HG02973 (cell line): Measurements from ENCODE around the gene NUP42.
"Not testable (repeated sequence)": the region's sequence is repeated elsewhere in the genome, so short reads cannot be mapped to it uniquely, and the experiment has no call there.

Source experiments
- ATAC-seq: cut with Tn5 transposase; IDR thresholded peaks from one replicate; pipeline ENCODE4 v1.9.1; 2021; ENCODE audit warnings: moderate library complexity; ENCODE audit not compliant: unreplicated experiment

The NUP42 gene, protein sequence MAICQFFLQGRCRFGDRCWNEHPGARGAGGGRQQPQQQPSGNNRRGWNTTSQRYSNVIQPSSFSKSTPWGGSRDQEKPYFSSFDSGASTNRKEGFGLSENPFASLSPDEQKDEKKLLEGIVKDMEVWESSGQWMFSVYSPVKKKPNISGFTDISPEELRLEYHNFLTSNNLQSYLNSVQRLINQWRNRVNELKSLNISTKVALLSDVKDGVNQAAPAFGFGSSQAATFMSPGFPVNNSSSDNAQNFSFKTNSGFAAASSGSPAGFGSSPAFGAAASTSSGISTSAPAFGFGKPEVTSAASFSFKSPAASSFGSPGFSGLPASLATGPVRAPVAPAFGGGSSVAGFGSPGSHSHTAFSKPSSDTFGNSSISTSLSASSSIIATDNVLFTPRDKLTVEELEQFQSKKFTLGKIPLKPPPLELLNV

DNA sequence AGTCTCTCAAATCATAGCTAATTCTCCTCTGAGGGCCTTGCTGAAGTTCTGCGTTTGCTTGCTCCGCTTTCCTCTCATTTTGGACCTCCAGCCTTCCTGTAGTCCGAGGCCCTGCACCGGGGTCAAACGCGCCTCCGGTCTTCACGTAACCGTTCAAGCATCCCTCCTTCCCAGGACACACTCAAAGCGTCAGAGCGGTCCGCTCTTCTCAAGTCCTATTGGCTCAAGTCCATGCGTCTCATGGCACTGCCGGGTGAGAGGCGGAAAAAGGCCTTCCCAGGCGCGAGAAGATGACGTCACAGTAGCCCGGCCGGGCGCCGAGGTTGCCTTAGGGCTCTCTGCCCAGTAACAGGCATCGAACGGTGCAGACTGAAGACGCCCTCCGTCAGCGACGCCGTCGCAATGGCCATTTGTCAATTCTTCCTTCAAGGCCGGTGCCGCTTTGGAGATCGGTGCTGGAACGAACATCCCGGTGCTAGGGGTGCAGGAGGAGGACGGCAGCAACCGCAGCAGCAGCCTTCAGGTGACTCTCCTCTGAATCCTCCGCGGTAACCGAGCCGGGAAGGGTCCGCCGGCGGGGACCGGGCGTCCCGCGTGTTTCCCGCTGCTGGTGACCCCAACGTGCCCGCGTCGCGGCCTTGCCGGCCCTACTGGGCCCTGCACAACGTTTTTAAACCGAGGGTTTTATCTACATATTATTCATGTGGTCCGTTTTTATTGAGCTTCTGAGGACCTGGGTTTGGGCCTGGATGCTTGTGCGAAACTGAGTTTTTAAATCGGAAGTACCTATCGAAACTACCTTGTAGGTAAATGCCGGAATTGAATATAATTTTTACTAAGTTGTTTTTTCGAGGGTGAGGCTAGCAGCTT, at the start of gene NUP42:
Gene NUP42, plus strand, starts transcription at position 365 of the 870 bp plus-strand sequence. Its CDS starts 38 bp downstream, at position 403.
- ATAC-seq: peak; percentile 94

DNA sequence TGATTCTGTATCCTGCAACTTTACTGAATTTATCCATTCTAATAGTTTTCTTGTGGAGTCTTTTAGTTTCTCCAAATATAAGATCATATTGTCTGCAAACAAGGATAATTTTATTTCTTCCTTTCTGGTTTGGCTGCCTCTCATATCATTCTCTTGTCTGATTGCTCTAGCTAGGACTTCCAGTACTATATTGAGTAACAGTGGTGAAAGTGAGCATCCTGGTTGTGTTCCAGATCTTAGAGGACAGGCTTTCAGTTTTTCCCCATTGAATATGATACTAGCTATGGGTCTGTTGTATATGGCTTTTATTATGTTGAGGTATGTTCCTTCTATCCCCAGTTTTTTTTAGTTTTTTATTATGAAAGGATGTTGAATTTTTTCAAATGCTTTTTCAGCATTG, 48.1 kb upstream of the NUP42 start:
- ATAC-seq: no peak

DNA sequence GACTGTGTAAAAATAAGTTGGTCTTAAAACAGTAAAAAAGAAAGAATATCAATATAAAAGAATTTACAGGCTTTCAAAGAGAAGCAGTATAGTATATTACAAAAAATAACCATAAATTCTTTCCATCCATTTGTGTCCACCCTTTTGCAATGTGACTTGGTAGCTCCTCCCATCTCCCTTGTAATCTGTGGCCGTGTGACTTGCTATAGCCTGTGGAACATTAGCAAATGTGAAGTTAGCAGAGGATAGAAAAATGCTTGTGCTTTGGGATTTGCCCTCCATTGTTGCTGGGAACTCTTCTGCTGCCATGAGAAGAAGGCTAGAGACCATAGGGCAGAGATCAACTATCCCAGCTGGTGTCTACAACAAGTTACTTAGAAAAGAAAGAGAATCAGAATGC, 46.1 kb upstream of the NUP42 start:
- ATAC-seq: no peak

DNA sequence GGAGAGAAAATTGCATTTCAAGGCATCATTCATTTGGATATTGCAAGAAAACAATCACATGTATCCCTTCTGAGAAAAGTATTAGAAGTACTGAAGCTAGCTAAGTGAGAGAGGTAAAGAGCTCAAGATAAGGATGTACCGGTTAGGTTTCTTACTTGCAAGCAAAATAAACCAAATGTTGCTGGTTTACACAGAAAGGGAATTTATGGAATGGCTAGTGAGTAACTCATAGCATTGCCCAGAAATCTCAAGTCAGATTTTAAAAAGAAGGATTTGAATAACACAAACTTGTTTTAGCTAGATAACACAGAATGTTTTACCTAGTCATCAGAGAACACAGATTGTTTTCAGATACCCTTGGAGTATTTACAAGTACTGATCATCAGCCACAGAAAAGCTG, 45.6 kb upstream of the NUP42 start:
- no peak for ATAC-seq

DNA sequence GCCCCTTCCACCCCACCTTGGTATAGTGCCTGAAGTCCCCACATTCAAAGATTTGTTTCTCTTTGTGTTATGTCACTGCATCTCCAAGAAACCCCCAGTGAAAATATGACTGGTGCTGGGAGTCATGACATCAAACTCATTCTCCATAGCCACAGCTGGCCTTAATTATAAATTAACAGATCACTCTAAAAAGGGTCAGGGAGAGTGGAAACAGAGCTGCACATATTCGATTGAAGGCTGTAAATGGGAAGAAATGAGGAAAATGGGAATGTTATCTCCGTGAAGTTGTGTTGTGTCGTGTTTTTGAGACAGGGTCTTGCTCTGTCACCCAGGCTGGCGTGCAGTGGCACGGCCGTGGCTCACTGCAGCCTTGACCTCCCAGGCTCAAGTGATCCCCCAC, 24.2 kb upstream of the NUP42 start:
- no peak for ATAC-seq

DNA sequence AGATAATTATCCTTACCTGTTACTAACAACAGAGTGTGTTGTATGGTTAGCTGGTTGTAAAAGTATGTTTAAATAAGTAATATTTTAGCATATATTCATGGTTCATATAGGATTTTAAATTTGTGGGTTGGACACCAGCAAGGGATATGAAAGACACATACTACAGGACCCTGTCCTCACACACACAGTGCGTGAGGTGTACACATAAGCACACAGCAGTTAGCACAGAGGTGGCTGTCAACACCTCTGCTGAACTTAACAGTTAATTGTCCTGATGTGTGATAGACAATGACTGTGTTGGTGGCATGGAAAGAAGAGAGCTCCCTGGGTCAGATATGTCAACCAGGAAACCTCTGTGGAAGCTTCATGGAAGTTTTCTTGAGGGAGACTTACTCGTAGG, 23.3 kb upstream of the NUP42 start:
- ATAC-seq: no peak

DNA sequence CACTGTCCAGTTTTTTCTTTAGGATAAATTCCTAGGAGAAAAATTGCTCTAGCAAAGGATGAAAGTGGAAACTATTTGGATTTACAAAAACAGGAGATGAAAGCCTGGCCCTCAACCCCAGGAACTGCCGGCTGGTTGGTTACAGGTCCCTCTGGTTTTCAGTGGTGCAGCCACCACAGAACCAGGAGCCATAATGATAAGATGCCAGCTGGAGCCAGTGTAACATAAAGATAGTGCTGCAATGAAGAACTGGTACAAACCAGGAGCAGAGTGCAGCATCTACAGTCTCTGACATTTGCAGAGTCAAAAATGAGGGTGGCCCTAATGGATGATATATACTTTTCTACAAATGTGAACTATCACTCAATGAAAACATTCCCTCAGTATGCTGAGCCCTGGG, 20.4 kb upstream of the NUP42 start:
- ATAC-seq: no peak

DNA sequence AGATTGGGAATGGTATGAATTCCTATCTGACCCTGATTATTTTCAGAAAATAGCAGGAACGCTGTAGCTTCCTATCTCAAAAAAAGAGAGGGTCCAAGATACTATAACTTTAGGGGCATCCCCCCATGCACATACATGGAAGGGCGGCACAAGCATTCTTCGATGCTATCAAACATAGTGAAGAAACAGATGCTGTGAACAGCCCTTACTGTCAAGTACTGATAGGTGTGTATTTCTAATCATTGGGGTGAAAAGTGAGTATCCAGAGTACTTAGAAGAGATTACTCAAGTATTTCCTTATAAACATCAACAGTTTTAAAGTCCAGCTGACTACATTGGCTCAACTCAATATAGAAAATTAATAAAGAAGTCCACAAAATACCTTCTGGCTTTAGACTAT, 17.0 kb upstream of the NUP42 start:
- ATAC-seq: no peak

DNA sequence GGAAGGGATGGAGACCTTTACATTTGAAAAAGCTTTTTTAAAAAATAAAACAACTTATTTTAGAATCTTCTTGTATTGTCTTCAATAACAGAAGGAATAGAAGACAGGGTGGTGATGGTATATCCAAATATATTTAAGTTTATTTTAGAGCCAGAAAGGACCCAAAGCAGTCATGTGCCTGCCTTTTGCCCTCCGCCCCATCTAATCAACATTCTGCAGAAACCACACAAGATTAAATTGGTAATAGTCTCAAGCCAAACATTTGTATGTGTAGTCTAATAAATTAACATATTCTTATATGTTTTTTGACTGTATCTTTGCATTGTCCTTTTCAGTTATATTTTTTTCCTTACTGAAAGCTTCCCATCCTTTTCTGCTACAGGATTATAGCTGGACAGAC, 16.5 kb upstream of the NUP42 start:
- no peak for ATAC-seq

DNA sequence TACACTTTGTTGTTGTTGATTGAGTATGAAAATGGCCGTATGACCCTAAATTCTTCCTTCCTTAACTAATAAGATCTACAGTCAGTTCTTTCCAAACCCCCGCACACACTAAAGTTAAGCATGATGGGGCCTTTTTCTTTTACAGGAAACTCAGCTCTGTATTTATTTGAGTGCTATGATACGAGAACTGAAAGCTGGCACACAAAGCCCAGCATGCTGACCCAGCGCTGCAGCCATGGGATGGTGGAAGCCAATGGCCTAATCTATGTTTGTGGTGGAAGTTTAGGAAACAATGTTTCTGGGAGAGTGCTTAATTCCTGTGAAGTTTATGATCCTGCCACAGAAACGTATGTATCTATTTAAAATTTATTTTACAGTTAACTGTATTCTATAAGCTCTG, 14.2 kb upstream of the NUP42 start:
- no peak for ATAC-seq

DNA sequence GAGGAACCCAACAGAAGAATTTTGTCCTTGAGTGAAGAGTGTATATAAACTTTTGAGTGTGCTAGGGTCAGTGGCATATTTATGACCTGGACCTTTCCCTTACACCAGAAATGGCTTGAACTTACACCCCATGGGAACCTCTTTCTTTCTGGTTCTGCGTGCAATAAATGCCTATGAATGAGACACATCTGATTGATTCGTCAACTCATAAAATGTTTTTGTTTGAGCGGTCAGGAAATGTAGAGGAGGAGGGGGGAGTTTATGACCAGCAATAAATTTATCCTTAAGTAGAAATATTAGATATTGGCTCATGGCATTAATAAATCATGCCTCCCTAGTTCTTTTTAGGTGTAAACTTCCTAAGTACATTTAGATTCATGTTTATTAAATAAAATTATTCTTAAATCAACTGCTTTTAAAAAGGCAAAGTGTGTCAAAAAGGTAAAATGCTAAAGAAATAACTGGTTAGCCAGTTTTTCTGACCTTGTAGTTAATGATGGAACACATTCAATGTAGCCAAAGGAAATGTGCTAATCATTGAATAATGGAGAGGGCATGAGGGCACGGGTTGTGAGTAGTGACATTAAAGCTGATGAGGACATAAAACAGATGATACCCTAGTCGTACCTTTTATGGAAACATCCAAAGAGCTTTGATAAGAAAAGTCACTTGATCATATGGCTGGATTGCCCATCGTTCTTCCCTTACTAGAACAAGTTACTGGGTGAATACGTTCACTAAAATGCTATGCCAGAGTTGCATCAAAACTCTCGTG, 13.6 kb upstream of the NUP42 start:
- no peak for ATAC-seq

DNA sequence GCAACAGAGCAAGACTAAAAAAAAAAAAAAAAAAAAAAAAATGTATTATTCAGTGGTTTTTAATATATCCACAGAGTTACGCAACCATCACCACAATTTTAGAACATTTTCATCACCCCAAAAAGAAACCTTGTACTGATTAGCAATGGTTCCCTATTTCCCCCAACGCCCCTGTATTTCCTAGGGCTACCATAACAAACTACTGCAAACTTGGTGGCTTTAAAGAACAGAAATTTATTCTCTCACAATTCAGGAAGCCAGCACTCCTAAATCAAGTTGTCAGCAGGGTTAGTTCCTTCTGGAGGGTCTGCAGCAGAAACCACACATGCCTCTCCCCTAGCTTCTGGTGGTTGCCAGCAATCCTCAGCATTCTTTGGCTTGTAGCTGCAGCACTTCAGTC, 5.9 kb upstream of the NUP42 start:
- ATAC-seq: no peak

DNA sequence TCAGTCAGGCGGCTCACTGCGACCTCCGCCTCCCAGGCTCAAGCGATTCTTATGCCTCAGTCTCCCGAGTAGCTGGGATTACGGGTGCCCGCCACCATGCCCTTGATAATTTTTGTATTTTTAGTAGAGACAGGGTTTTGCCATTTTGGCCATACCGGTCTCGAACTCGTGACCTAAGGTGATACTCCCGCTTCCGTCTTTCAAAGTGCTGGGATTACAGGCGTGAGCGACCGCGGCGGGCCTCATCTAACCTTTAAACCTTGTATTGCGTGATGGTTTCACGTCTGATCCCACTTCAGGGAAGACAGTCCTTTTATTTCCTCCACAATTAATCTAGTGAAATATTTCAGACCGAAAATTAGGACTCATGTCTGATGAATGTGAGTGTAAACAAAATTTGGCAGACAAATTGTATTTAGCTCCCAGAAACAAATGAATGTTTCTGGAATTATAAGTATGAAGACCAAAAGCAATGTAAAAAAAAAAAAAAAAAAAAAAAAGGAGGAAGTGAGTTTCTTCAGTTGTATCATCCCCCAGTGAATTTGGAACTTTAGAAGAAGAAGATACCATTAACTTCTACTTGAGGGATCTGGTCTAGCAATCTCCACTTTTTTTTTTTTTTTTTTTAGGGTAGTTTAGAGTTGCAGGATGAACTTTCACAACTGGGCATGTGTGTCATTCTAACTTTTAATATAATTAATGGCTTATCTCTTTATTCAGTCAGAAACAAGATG, 1.6 kb downstream of the NUP42 start:
- ATAC-seq: no peak

DNA sequence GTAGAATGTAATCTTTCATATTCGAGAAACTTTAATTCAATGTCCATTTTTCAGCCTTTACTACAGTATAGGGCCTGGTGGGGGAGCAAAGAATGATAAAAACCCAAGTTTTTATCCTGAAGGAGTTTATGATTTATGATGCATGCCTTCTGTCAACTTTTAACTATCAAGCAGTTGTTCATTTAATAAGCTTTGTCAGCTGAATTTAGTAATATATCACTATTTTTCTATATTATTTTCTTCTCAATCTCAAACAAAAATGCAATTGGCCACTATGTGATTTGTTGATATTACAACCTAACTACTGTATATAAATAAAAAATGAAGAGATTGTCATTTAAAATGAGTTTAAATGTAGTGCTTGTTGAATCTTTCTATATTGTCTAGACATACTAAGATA, 2.4 kb downstream of the NUP42 start:
- no peak for ATAC-seq

DNA sequence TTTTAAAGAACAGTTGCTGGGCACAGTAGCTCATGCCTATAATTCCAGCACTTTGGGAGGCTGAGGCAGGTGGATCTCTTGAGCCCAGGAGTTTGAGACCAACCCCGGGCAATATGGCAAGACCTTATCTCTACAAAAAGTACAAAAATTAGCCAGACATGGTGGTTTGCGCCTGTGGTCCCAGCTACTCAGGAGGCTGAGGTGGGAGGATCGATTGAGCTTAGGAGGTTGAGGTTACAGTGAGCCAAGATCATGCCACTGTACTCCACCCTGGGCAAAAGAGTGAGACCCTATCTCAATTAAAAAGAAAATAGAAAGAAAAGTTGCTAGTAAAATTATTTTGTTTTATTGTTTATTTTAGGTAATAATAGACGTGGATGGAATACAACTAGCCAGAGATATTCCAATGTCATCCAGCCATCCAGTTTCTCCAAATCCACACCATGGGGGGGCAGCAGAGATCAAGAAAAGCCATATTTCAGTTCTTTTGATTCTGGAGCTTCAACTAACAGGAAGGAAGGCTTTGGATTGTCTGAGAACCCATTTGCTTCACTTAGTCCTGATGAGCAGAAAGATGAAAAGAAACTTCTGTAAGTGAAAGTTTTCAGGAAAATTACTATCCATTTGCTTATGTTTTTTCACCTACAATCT, 3.0 kb downstream of the NUP42 start:
- ATAC-seq: no peak

DNA sequence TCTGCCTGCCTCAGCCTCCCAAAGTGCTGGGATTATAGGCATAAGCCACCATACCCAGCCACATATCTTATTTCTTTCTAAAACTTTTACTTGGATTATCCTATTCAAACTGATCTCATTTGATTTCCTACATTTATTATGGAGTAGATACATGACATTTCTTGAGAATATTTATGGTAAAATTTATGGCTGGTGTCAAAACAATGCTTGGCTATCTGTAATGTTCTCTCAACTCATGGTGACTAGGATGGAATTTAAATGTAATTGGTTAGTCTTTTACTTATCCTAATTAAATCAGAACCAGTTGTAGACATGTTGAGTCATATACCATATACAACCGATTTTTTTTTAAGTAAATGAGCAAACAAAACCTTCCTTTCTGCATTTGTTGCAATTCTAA, 4.1 kb downstream of the NUP42 start:
- ATAC-seq: no peak

DNA sequence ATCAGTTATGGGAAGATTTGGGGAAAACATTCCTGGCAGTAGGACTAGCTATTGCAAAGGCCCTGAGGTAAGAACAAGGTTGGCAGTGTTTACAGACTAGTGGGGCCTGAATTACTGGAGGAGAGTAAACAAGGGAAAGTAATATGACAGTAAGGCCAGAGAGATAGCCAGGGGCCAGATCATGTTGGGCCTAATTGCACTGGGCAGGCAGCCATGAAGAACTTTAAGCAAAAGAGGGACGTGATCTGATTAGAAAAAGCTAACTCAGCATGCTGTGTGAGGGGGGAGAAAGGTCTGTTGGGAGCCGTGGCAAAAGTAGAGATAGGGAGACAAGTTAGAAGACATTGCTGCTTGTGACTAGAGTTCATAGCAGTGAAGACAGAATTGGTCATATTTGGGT, 9.2 kb downstream of the NUP42 start:
- ATAC-seq: no peak

DNA sequence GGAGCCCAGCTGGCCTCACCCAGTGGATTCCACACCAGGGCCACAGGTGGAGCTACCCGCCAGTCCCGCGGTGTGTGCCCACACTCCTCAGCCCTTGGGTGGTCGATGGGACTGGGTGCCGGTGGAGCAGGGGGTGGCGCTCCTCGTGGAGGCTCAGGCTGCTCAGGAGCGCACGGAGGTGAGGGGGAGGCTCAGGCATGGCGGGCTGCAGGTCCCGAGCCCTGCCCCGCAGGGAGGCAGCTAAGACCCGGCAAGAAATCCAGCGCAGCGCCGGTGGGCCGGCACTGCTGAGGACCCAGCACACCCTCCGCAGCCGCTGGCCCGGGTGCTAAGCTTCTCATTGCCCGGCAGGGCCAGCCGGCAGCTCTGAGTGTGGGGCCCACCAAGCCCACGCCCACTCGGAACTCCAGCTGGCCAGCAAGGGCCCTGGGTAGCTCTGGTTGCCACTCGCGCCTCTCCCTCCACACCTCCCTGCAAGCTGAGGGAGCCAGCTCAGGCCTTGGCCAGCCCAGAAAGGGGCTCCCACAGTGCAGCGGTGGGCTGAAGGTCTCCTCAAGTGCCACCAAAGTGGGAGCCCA, 11.9 kb downstream of the NUP42 start:
- ATAC-seq: not testable (repeated sequence)

DNA sequence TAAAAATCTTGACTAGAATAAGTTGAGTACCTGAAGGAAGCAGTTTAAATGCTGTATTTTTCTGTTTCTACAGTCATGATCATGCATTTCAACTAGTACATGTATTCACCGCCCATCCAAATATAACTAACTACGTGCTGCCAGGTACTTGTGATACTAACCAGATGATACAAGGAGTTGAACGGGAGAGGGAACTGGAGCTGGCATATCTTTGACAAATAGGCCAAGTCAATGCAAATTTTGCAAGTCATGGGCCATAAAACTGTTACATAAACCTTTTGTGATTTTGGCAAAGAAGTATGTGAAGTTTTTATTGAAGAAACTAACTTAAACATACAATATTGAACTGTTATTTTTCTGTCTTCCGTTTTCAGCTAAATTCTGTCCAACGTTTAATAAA, 14.5 kb downstream of the NUP42 start:
- no peak for ATAC-seq

DNA sequence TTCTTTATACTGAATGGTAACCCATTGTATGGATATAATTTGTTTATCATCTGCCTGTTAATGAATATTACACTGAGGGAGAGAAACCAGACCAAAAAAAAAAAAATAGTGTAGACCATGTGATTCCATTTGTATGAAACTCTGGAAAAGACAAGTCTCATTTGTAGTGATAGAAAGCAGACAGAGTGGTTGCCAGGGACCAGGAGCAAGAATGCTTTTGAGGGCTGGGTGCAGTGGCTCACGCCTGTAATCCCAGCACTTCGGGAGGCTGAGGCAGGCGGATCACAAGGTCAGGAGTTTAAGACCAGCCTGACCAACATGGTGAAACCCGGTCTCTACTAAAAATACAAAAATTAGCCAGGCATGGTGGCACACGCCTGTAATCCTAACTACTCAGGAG, 15.9 kb downstream of the NUP42 start:
- not testable (repeated sequence) for ATAC-seq
